GM23248 (cell line): ENCODE measurements around the gene NT5C1B. TPM values are rescaled to one million over a fixed set of nuclear protein-coding genes. Genes with fewer than 3 reads are reported as not detected.

Experiments
- DNase-seq: peaks from one replicate; pipeline ENCODE4 v3.0.0-alpha.2; 2015
- H2AFZ ChIP-seq: fragments of 200-600 bp; sonication (generic); 2 replicates; pipeline ENCODE4 v1.6.1; 2016; ENCODE audit warnings: antibody characterized with exemption
- H3F3A ChIP-seq: fragments of 200-600 bp; sonication (generic); 2 replicates; pipeline ENCODE4 v1.6.1; 2016; ENCODE audit warnings: mild to moderate bottlenecking, antibody characterized with exemption, mixed run types; ENCODE audit not compliant: insufficient read depth
- H3K27ac ChIP-seq: fragments of 200-600 bp; sonication (generic); 2 replicates; pipeline ENCODE4 v1.5.1; 2016; ENCODE audit warnings: mild to moderate bottlenecking
- H3K27me3 ChIP-seq: fragments of 200-600 bp; sonication (generic); replicated peaks from 2 replicates; pipeline ENCODE4 v1.6.1; 2016; ENCODE audit warnings: mild to moderate bottlenecking; ENCODE audit not compliant: insufficient read depth
- H3K36me3 ChIP-seq: fragments of 200-600 bp; sonication (generic); 2 replicates; pipeline ENCODE4 v1.6.1; 2016; ENCODE audit warnings: low read depth, mild to moderate bottlenecking
- H3K4me1 ChIP-seq: fragments of 200-600 bp; sonication (generic); 2 replicates; pipeline ENCODE4 v1.6.1; 2016; ENCODE audit warnings: mild to moderate bottlenecking; ENCODE audit not compliant: insufficient read depth
- H3K4me2 ChIP-seq: fragments of 200-600 bp; sonication (generic); one replicate; pipeline ENCODE4 v1.6.1; 2016; ENCODE audit warnings: mild to moderate bottlenecking; ENCODE audit not compliant: unreplicated experiment
- H3K4me3 ChIP-seq: fragments of 200-600 bp; sonication (generic); 2 replicates; pipeline ENCODE4 v1.5.1; 2016; ENCODE audit warnings: mild to moderate bottlenecking
- H3K79me2 ChIP-seq: fragments of 200-600 bp; sonication (generic); 2 replicates; pipeline ENCODE4 v1.6.1; 2016; ENCODE audit warnings: mild to moderate bottlenecking; ENCODE audit not compliant: insufficient read depth
- H3K9ac ChIP-seq: fragments of 200-600 bp; sonication (generic); 2 replicates; pipeline ENCODE4 v1.6.1; 2016; ENCODE audit warnings: mild to moderate bottlenecking
- H3K9me2 ChIP-seq: fragments of 200-600 bp; sonication (generic); 2 replicates; pipeline ENCODE4 v1.6.1; 2016; ENCODE audit warnings: mixed run types, mild to moderate bottlenecking, moderate library complexity; ENCODE audit not compliant: insufficient read depth
- H3K9me3 ChIP-seq: fragments of 200-600 bp; sonication (generic); one replicate; pipeline ENCODE4 v1.6.1; 2017; ENCODE audit warnings: low read depth
- H4K20me1 ChIP-seq: fragments of 200-600 bp; sonication (generic); 2 replicates; pipeline ENCODE4 v1.6.0; 2016; ENCODE audit not compliant: insufficient read depth
- EZH2 ChIP-seq: fragments of 200-600 bp; sonication (generic); IDR thresholded peaks from 2 replicates; pipeline ENCODE4 v1.6.1; 2018; ENCODE audit warnings: antibody characterized with exemption, mild to moderate bottlenecking; ENCODE audit not compliant: insufficient read depth, poor library complexity, severe bottlenecking
- EZH2phosphoT487 ChIP-seq: fragments of 200-600 bp; sonication (generic); IDR thresholded peaks from 2 replicates; pipeline ENCODE4 v1.6.1; 2018; ENCODE audit warnings: antibody characterized with exemption, moderate library complexity, mild to moderate bottlenecking, low read depth; ENCODE audit not compliant: insufficient read depth
- WGBS, 2 experiments: methylation state at CpG; one replicate each; pipeline ENCODE4 v1.1.6; 2015 to 2017; ENCODE audit warnings: low lambda C conversion rate in 2 of 2, low coverage in 1 of 2; ENCODE audit errors: missing lambda C conversion rate in 2 of 2; 5-methylcytosine and 5-hydroxymethylcytosine counted together
- in situ Hi-C: fragments of 300-500 bp; cut with MboI; formaldehyde crosslinking; loops from 2 replicates; pipeline ENCODE4 v1.15.0; 2020
- polyA plus RNA-seq: library from polyadenylated mRNA; unstranded; fragments of >200 nt; fragmentation: Nextera tagmentation; extraction: Ambion mirVana; gene quantifications from 2 replicates; pipeline ENCODE4 v1.2.1, GENCODE V29; 2016
- total RNA-seq: library from RNA; depleted of rRNA; stranded (reverse); fragments of >200 nt; shearing (Covaris generic); gene quantifications from 2 replicates; pipeline ENCODE4 v1.2.3, GENCODE V29; 2014

Gene NT5C1B
- total and polyA plus RNA-seq, 2 experiments from 2014 or later = 0.88 TPM; not detected in 1

GRCh38 chr2:18558458-18558857 is 30.9 kb downstream of the NT5C1B start:
- DNase-seq = no peak
- Histone ChIP-seq H3K9ac (no peak overlapping the region), H3K27ac (no peak overlapping the region), H3K4me2 (no peak overlapping the region), H2AFZ (no peak overlapping the region), H3K9me2 (no peaks in the 10 kb centered on the region), H3K27me3 (no peaks in the 10 kb centered on the region), H3F3A (peaks cover 4% of the 10 kb centered on the region; the same call in 1 of the 2 replicates), H3K4me3 (no peak overlapping the region), H3K4me1 (peaks cover 9% of the 10 kb centered on the region), H4K20me1 (no peaks in the 10 kb centered on the region), H3K36me3 (peaks cover 10% of the 10 kb centered on the region; the same call in 1 of the 2 replicates), H3K9me3 (no peaks in the 10 kb centered on the region), H3K79me2 (peaks cover 39% of the 10 kb centered on the region)
- 97 to 100% methylated on average over 1 of the region's 1 CpG for WGBS, 2 experiments
- in situ Hi-C loops = no loop called here
- TF ChIP-seq EZH2 = no peak

- Histone ChIP-seq H3K4me1 (peaks cover 19% of the 10 kb centered on the region), H3K9ac (no peak overlapping the region), H3K79me2 (peaks cover 39% of the 10 kb centered on the region), H2AFZ (no peak overlapping the region), H3K36me3 (peaks cover 10% of the 10 kb centered on the region; the same call in 1 of the 2 replicates), H3K9me2 (no peaks in the 10 kb centered on the region), H3K4me2 (no peak overlapping the region), H3K27me3 (no peaks in the 10 kb centered on the region), H3F3A (peaks cover 14% of the 10 kb centered on the region; the same call in 1 of the 2 replicates), H3K4me3 (no peak overlapping the region), H3K9me3 (no peaks in the 10 kb centered on the region), H3K27ac (no peak overlapping the region), H4K20me1 (no peaks in the 10 kb centered on the region)
- in situ Hi-C loops = no loop called here
- DNase-seq = no peak
- WGBS, 2 experiments = 81% methylated on average over 2 of the region's 2 CpGs
- TF ChIP-seq EZH2 = no peak
- no peak for TF ChIP-seq EZH2phosphoT487
Observed at GRCh38 chr2:18557121-18557520, 32.2 kb downstream of the NT5C1B start.

- TF ChIP-seq EZH2 (no peak), EZH2phosphoT487 (no peak)
- no peak overlapping the region for H3K9ac ChIP-seq
- H3K4me1 ChIP-seq = peaks cover 22% of the 10 kb centered on the region
- H3F3A ChIP-seq = peaks cover 14% of the 10 kb centered on the region; the same call in 1 of the 2 replicates
- H4K20me1 ChIP-seq = no peaks in the 10 kb centered on the region
- H3K9me2 ChIP-seq = no peaks in the 10 kb centered on the region
- H2AFZ ChIP-seq = no peak overlapping the region
- H3K27ac ChIP-seq = 0 out of 2 replicates have a peak overlapping the region, but pooled peaks have one; percentile 9
- no peak overlapping the region for H3K4me3 ChIP-seq
- peak; percentile 24 for DNase-seq
- H3K4me2 ChIP-seq = no peak overlapping the region
- in situ Hi-C loops = no loop called here
- no peaks in the 10 kb centered on the region for H3K9me3 ChIP-seq
- peaks cover 10% of the 10 kb centered on the region; the same call in 1 of the 2 replicates for H3K36me3 ChIP-seq
- no peaks in the 10 kb centered on the region for H3K27me3 ChIP-seq
- H3K79me2 ChIP-seq = peaks cover 18% of the 10 kb centered on the region
- WGBS, 2 experiments = 78 to 80% methylated on average over 3 of the region's 3 CpGs
Observed at GRCh38 chr2:18552351-18553077, 36.9 kb downstream of the NT5C1B start.

- WGBS, 2 experiments = 37 to 44% methylated on average over 2 of the region's 2 CpGs
- in situ Hi-C loops = no loop called here
- peaks cover 9% of the 10 kb centered on the region for H3K79me2 ChIP-seq
- no peaks in the 10 kb centered on the region; the same call in 1 of the 2 replicates for H3K9me2 ChIP-seq
- peaks cover 14% of the 10 kb centered on the region; the same call in 1 of the 2 replicates for H3F3A ChIP-seq
- peak; percentile 16 for DNase-seq
- H3K4me2 ChIP-seq = no peak overlapping the region
- no peaks in the 10 kb centered on the region for H3K27me3 ChIP-seq
- no peak overlapping the region for H2AFZ ChIP-seq
- no peak overlapping the region for H3K27ac ChIP-seq
- no peaks in the 10 kb centered on the region for H3K9me3 ChIP-seq
- peaks cover 10% of the 10 kb centered on the region; the same call in 1 of the 2 replicates for H3K36me3 ChIP-seq
- no peaks in the 10 kb centered on the region for H4K20me1 ChIP-seq
- H3K9ac ChIP-seq = no peak overlapping the region
- TF ChIP-seq EZH2 (no peak), EZH2phosphoT487 (no peak)
- no peak overlapping the region for H3K4me3 ChIP-seq
- H3K4me1 ChIP-seq = peaks cover 27% of the 10 kb centered on the region
Observed at GRCh38 chr2:18551623-18552022, 37.7 kb downstream of the NT5C1B start.
